Osteoblast (primary cell): Measurements from ENCODE around the gene COL8A2. TPM values are rescaled to one million over a fixed set of nuclear protein-coding genes. Genes with fewer than 3 reads are reported as not detected.

Source experiments
- DNase-seq: peaks from one replicate; pipeline ENCODE4 v3.0.0; 2011; ENCODE audit warnings: low spot score, mixed read lengths; ENCODE audit not compliant: insufficient read length; ENCODE audit errors: missing footprints
- H2AFZ ChIP-seq: 2 replicates; pipeline ENCODE4 v1.6.0; 2011; ENCODE audit warnings: mild to moderate bottlenecking, low read length
- H3K27ac ChIP-seq: 2 replicates; pipeline ENCODE4 v1.5.1; 2011; ENCODE audit warnings: mild to moderate bottlenecking, low read depth, low read length, moderate library complexity
- H3K27me3 ChIP-seq: 2 replicates; pipeline ENCODE4 v1.6.0; 2012; ENCODE audit warnings: mild to moderate bottlenecking, control low read depth, inconsistent platforms, low read length, moderate library complexity; ENCODE audit not compliant: insufficient read depth
- H3K36me3 ChIP-seq: 2 replicates; pipeline ENCODE4 v1.5.1; 2011; ENCODE audit warnings: mild to moderate bottlenecking, low read length, control low read depth, moderate library complexity; ENCODE audit not compliant: insufficient read depth
- H3K4me1 ChIP-seq: 2 replicates; pipeline ENCODE4 v1.5.1; 2011; ENCODE audit warnings: mild to moderate bottlenecking, low read length, control low read depth, moderate library complexity; ENCODE audit not compliant: insufficient read depth
- H3K4me2 ChIP-seq: 2 replicates; pipeline ENCODE4 v1.6.0; 2011; ENCODE audit warnings: mild to moderate bottlenecking, low read length; ENCODE audit not compliant: insufficient read depth
- H3K4me3 ChIP-seq: fragments of 200-600 bp; sonication (generic); 3 replicates; pipeline ENCODE4 v1.5.1; 2012; ENCODE audit warnings: mild to moderate bottlenecking, low read length, inconsistent platforms; ENCODE audit not compliant: insufficient read depth
- H3K79me2 ChIP-seq: 2 replicates; pipeline ENCODE4 v1.6.0; 2012; ENCODE audit warnings: mild to moderate bottlenecking, low read length, control low read depth, inconsistent platforms; ENCODE audit not compliant: insufficient read depth
- H3K9me3 ChIP-seq: 2 replicates; pipeline ENCODE4 v1.5.1; 2011; ENCODE audit warnings: low read depth, low read length, control low read depth
- H4K20me1 ChIP-seq: 2 replicates; pipeline ENCODE4 v1.6.0; 2012; ENCODE audit warnings: mild to moderate bottlenecking, low read length, control low read depth; ENCODE audit not compliant: insufficient read depth
- CTCF ChIP-seq: IDR thresholded peaks from 2 replicates; pipeline ENCODE4 v1.5.1; 2011; ENCODE audit warnings: mild to moderate bottlenecking, low read depth, low read length, moderate library complexity; ENCODE audit errors: extremely low read depth
- total RNA-seq: library from RNA; depleted of rRNA; stranded (reverse); fragments of >200 nt; gene quantifications from 2 replicates; pipeline ENCODE4 v1.2.3, GENCODE V29; 2012

COL8A2 gene
- total RNA-seq, 1 donor, result 15.2 TPM

GRCh38 chr1:36132029-36132428 lies 7.0 kb upstream of the COL8A2 start:
- Histone ChIP-seq H2AFZ (no peak overlapping the region), H3K4me1 (peaks cover 58% of the 10 kb centered on the region), H3K27me3 (no peaks in the 10 kb centered on the region), H3K27ac (no peak overlapping the region), H3K4me3 (no peak overlapping the region), H3K79me2 (peaks cover under 1% of the 10 kb centered on the region), H4K20me1 (no peaks in the 10 kb centered on the region), H3K36me3 (peaks cover 3% of the 10 kb centered on the region), H3K4me2 (no peak overlapping the region), H3K9me3 (no peaks in the 10 kb centered on the region)
- TF ChIP-seq CTCF, result no peak
- DNase-seq, result no peak

- H3K79me2 ChIP-seq, result no peaks in the 10 kb centered on the region
- H3K36me3 ChIP-seq, result no peaks in the 10 kb centered on the region
- DNase-seq, result no peak
- H3K4me1 ChIP-seq, result peaks cover 27% of the 10 kb centered on the region
- no peak overlapping the region for H3K4me3 ChIP-seq
- no peak for TF ChIP-seq CTCF
- H2AFZ ChIP-seq, result no peak overlapping the region
- H3K27me3 ChIP-seq, result peaks cover 12% of the 10 kb centered on the region
- H4K20me1 ChIP-seq, result no peaks in the 10 kb centered on the region
- peak overlapping the region; percentile 16 for H3K27ac ChIP-seq
- peak overlapping the region; percentile 36 for H3K4me2 ChIP-seq
- no peaks in the 10 kb centered on the region for H3K9me3 ChIP-seq
Measured at GRCh38 chr1:36128905-36129206, 3.8 kb upstream of the COL8A2 start.

- H3K4me3 ChIP-seq, result no peak overlapping the region
- DNase-seq, result peak; percentile 98
- peaks cover 12% of the 10 kb centered on the region for H3K27me3 ChIP-seq
- H3K4me1 ChIP-seq, result peaks cover 25% of the 10 kb centered on the region
- H3K79me2 ChIP-seq, result no peaks in the 10 kb centered on the region
- peak overlapping the region; percentile 36 for H3K4me2 ChIP-seq
- no peaks in the 10 kb centered on the region for H3K36me3 ChIP-seq
- no peaks in the 10 kb centered on the region for H3K9me3 ChIP-seq
- peak overlapping the region; percentile 16 for H3K27ac ChIP-seq
- H2AFZ ChIP-seq, result no peak overlapping the region
- no peaks in the 10 kb centered on the region for H4K20me1 ChIP-seq
- TF ChIP-seq CTCF, result no peak
Measured at GRCh38 chr1:36128126-36128904, 3.3 kb upstream of the COL8A2 start.

- H3K9me3 ChIP-seq, result no peaks in the 10 kb centered on the region
- H2AFZ ChIP-seq, result no peak overlapping the region
Measured at GRCh38 chr1:36126797-36127500, 1.9 kb upstream of the COL8A2 start.

More at GRCh38 chr1:36126797-36127500, 1.9 kb upstream of the COL8A2 start:
- TF ChIP-seq CTCF, result no peak
- Histone ChIP-seq H3K4me3 (no peak overlapping the region), H3K4me2 (no peak overlapping the region), H4K20me1 (no peaks in the 10 kb centered on the region), H3K36me3 (no peaks in the 10 kb centered on the region), H3K27ac (no peak overlapping the region), H3K4me1 (peaks cover 21% of the 10 kb centered on the region), H3K27me3 (peaks cover 12% of the 10 kb centered on the region), H3K79me2 (no peaks in the 10 kb centered on the region)
- DNase-seq, result peak; percentile 85
